Neuronal stem cell (in vitro differentiated cells): ENCODE data around the gene FOXP4.
A peak's percentile ranks its signal among the peaks of the same experiment; 100 is the strongest.

Experiments
- DNase-seq: peaks from one replicate; pipeline ENCODE4 v3.0.0-alpha.2; 2013; ENCODE audit warnings: low spot score
- H2AFZ ChIP-seq: one replicate; pipeline ENCODE4 v1.6.1; 2013; ENCODE audit warnings: mild to moderate bottlenecking, low read length, inconsistent platforms
- H2AK5ac ChIP-seq: 2 replicates; pipeline ENCODE4 v1.6.1; 2013; ENCODE audit warnings: low read depth, mild to moderate bottlenecking, inconsistent platforms, low read length, moderate library complexity, mixed read lengths
- H2BK120ac ChIP-seq: 2 replicates; pipeline ENCODE4 v1.6.1; 2013; ENCODE audit warnings: low read depth, mild to moderate bottlenecking, inconsistent platforms, low read length, moderate library complexity, mixed read lengths
- H2BK12ac ChIP-seq: one replicate; pipeline ENCODE4 v1.6.1; 2013; ENCODE audit warnings: low read length, inconsistent platforms
- H2BK15ac ChIP-seq: 2 replicates; pipeline ENCODE4 v1.6.1; 2013; ENCODE audit warnings: mild to moderate bottlenecking, low read length, inconsistent platforms, mixed read lengths
- H2BK5ac ChIP-seq: one replicate; pipeline ENCODE4 v1.6.1; 2013; ENCODE audit warnings: inconsistent platforms, mild to moderate bottlenecking, low read length, moderate library complexity
- H3K14ac ChIP-seq: one replicate; pipeline ENCODE4 v1.6.1; 2013; ENCODE audit warnings: low read length, inconsistent platforms
- H3K18ac ChIP-seq: 2 replicates; pipeline ENCODE4 v1.6.1; 2013; ENCODE audit warnings: low read length, inconsistent platforms
- H3K23ac ChIP-seq: 2 replicates; pipeline ENCODE4 v1.6.1; 2013; ENCODE audit warnings: low read depth, mild to moderate bottlenecking, mixed read lengths, low read length, inconsistent platforms; ENCODE audit not compliant: poor library complexity
- H3K27ac ChIP-seq: replicated peaks from 3 replicates; pipeline ENCODE4 v1.5.1; 2013; ENCODE audit warnings: low read length, inconsistent platforms
- H3K27me3 ChIP-seq, 3 experiments: 2 replicates each; pipeline ENCODE4 v1.6.1; 2013; ENCODE audit warnings: low read length in 3 of 3, mild to moderate bottlenecking in 2 of 3, inconsistent platforms in 1 of 3, low read depth in 1 of 3, mixed read lengths in 1 of 3, moderate library complexity in 1 of 3; ENCODE audit not compliant: control insufficient read depth in 3 of 3, insufficient read depth in 3 of 3
- H3K36me3 ChIP-seq, 2 donors: replicated peaks in 1 of 2; 2 replicates each; pipeline ENCODE4 v1.6.1; 2013; ENCODE audit warnings: low read length in 2 of 2; ENCODE audit not compliant: control insufficient read depth in 2 of 2, insufficient read depth in 2 of 2
- H3K4ac ChIP-seq: 2 replicates; pipeline ENCODE4 v1.6.1; 2013; ENCODE audit warnings: inconsistent platforms, mild to moderate bottlenecking, low read length, moderate library complexity
- H3K4me1 ChIP-seq, 2 donors: 1 replicate in 1 of 2; 2 replicates in 1 of 2; pipeline ENCODE4 v1.6.1; 2013; ENCODE audit warnings: low read length in 2 of 2, low read depth in 1 of 2; ENCODE audit not compliant: control insufficient read depth in 2 of 2, insufficient read depth in 1 of 2
- H3K4me2 ChIP-seq: one replicate; pipeline ENCODE4 v1.6.1; 2013; ENCODE audit warnings: mild to moderate bottlenecking, low read length, inconsistent platforms; ENCODE audit not compliant: insufficient read depth, poor library complexity, severe bottlenecking
- H3K4me3 ChIP-seq, 2 donors: 2 replicates each; pipeline ENCODE4 v1.5.1; 2013; ENCODE audit warnings: low read length in 2 of 2, mild to moderate bottlenecking in 2 of 2, inconsistent platforms in 1 of 2, moderate library complexity in 1 of 2
- H3K79me1 ChIP-seq: one replicate; pipeline ENCODE4 v1.6.1; 2013; ENCODE audit warnings: low read depth, mild to moderate bottlenecking, inconsistent platforms, low read length, moderate library complexity
- H3K9ac ChIP-seq: one replicate; pipeline ENCODE4 v1.6.1; 2013; ENCODE audit warnings: mild to moderate bottlenecking, low read depth, low read length, inconsistent platforms; ENCODE audit not compliant: poor library complexity
- H3K9me3 ChIP-seq, 2 donors: replicated peaks in 1 of 2; 2 replicates each; pipeline versions ENCODE3 to v1.6.1; 2013; ENCODE audit warnings: low read length in 2 of 2, mild to moderate bottlenecking in 2 of 2, inconsistent platforms in 1 of 2, low read depth in 1 of 2, mixed read lengths in 1 of 2, moderate library complexity in 1 of 2; ENCODE audit not compliant: control insufficient read depth in 2 of 2, insufficient read depth in 1 of 2
- H4K8ac ChIP-seq: one replicate; pipeline ENCODE4 v1.6.1; 2013; ENCODE audit warnings: low read depth, mild to moderate bottlenecking, inconsistent platforms, low read length, moderate library complexity
- H4K91ac ChIP-seq: one replicate; pipeline ENCODE4 v1.6.1; 2013; ENCODE audit warnings: low read length, low read depth, mild to moderate bottlenecking, inconsistent platforms; ENCODE audit not compliant: poor library complexity
- WGBS, 2 donors: extraction: QIAGEN DNeasy Blood & Tissue Kit; methylation state at CpG; one replicate each; pipeline ENCODE4 v1.1.7; 2013; ENCODE audit warnings: missing lambda C conversion rate in 2 of 2, mixed read lengths in 1 of 2; ENCODE audit not compliant: insufficient read length in 2 of 2, insufficient replicate concordance in 1 of 2; ENCODE audit errors: extremely low coverage in 2 of 2; 5-methylcytosine and 5-hydroxymethylcytosine counted together

The FOXP4 gene

DNA sequence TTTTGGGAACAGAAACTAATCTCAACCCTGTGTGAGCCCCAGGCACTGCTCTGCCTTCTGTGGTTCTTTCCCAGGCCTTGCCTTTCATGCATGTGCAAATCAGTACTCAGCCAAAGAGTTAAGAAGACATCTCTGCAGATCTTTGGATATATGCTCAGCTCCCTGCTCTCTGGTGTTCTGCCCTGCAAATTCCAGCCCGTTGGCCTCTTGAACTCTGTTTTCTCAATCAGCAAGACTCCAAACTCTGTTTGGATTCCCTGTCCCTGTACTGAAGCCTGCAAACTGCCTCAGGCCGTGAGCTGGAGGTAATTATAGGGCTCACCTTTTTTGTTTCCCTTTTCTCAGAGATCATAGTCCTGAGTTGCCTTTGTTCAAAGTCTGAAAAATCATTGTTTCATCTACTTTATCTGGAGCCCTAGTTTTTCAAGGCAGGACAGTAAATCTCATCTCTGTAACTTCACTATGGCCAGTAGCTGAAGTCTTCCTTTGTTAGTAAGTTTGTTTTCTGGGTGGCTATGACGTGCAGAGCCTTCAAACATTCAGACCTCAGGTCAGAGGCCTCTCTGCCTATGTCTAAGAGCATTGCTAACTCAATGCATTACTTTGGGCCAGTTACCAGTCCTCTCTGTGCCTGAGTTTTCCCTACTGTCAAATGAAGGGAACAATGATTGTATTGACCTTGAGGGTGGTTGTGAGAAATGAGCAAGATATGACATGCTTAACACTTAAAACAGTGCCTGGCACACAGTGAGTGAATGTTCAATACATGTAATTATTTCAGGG is 76.2 kb downstream of the FOXP4 start:
- Histone ChIP-seq H3K27me3 (no peaks in the 10 kb centered on the region), H3K4me1 (peaks cover 0 to 18% of the 10 kb centered on the region in 2 donors), H2BK15ac (no peak overlapping the region), H3K9ac (no peak overlapping the region), H2BK5ac (no peak overlapping the region), H2BK12ac (no peak overlapping the region), H3K4me2 (no peak overlapping the region), H2AFZ (peak overlapping the region; percentile 80), H3K9me3 (peaks cover 2 to 4% of the 10 kb centered on the region in 2 donors), H3K36me3 (no peaks in the 10 kb centered on the region), H3K14ac (no peak overlapping the region), H2AK5ac (no peak overlapping the region), H3K27ac (no peak overlapping the region), H2BK120ac (no peak overlapping the region), H3K4me3 (no peak overlapping the region), H3K18ac (no peak overlapping the region), H4K8ac (no peak overlapping the region), H3K23ac (no peak overlapping the region), H4K91ac (no peak overlapping the region), H3K4ac (no peak overlapping the region), H3K79me1 (no peaks in the 10 kb centered on the region)
- WGBS, 2 donors = no CpG with 5 or more reads among the region's 3 CpGs
- no peak for DNase-seq

DNA sequence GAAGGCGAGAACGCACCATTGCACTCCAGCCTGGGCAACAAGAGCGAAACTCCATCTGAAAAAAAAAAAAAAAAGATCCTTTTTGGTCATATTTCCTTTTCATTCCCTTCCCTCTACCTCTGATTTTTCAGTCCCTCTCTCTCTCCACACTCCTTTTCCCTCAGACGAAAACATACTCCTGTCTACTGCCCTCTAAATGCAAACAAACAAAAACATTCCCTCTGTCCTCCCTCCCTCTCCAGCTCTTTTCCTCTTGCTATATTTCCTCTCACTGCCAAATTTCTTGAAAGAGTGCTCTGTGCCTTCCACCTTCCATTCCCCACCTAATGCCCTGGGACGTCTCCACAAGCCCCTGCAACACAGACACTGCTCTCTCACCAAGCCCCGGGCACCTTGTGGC is 77.1 kb downstream of the FOXP4 start:
- Histone ChIP-seq H3K27me3 (no peaks in the 10 kb centered on the region), H3K18ac (no peak overlapping the region), H3K27ac (no peak overlapping the region), H3K4ac (no peak overlapping the region), H2BK5ac (no peak overlapping the region), H3K4me2 (no peak overlapping the region), H3K23ac (no peak overlapping the region), H3K14ac (no peak overlapping the region), H3K9ac (no peak overlapping the region), H3K79me1 (no peaks in the 10 kb centered on the region), H3K9me3 (peaks cover 2 to 4% of the 10 kb centered on the region in 2 donors), H3K36me3 (no peaks in the 10 kb centered on the region), H4K91ac (no peak overlapping the region), H2BK120ac (no peak overlapping the region), H2BK15ac (no peak overlapping the region), H2AFZ (no peak overlapping the region), H2BK12ac (no peak overlapping the region), H2AK5ac (no peak overlapping the region), H3K4me1 (peaks cover 0 to 18% of the 10 kb centered on the region in 2 donors), H4K8ac (no peak overlapping the region), H3K4me3 (no peak overlapping the region)
- no peak for DNase-seq
- no CpG with 5 or more reads among the region's 6 CpGs for WGBS, 2 donors

- no peak overlapping the region for H3K4ac ChIP-seq
- H4K8ac ChIP-seq = no peak overlapping the region
- no peak overlapping the region for H2BK15ac ChIP-seq
- no peak overlapping the region for H2AFZ ChIP-seq
- no peak for DNase-seq
- no peaks in the 10 kb centered on the region for H3K27me3 ChIP-seq
- no peak overlapping the region for H3K9ac ChIP-seq
- no CpG with 5 or more reads among the region's 18 CpGs for WGBS, 2 donors
- no peak overlapping the region for H3K27ac ChIP-seq
- H2BK12ac ChIP-seq = no peak overlapping the region
- H3K4me1 ChIP-seq = peaks cover 0 to 18% of the 10 kb centered on the region in 2 donors
- H3K9me3 ChIP-seq = peaks cover 0 to 4% of the 10 kb centered on the region in 2 donors
- H3K14ac ChIP-seq = no peak overlapping the region
- no peak overlapping the region for H3K4me3 ChIP-seq
- H3K79me1 ChIP-seq = no peaks in the 10 kb centered on the region
- H3K4me2 ChIP-seq = no peak overlapping the region
- H3K23ac ChIP-seq = no peak overlapping the region
- no peak overlapping the region for H2AK5ac ChIP-seq
- H3K18ac ChIP-seq = no peak overlapping the region
- H4K91ac ChIP-seq = no peak overlapping the region
- H3K36me3 ChIP-seq = no peaks in the 10 kb centered on the region
- no peak overlapping the region for H2BK120ac ChIP-seq
- H2BK5ac ChIP-seq = no peak overlapping the region
Measured at GRCh38 chr6:41624621-41625380, 78.6 kb downstream of the FOXP4 start.

- Histone ChIP-seq H2BK5ac (no peak overlapping the region), H3K4ac (no peak overlapping the region), H3K27ac (no peak overlapping the region), H3K36me3 (no peaks in the 10 kb centered on the region), H3K4me1 (peaks cover 0 to 18% of the 10 kb centered on the region in 2 donors), H2BK120ac (no peak overlapping the region), H3K9ac (no peak overlapping the region), H2AFZ (peak overlapping the region; percentile 37), H4K8ac (no peak overlapping the region), H3K27me3 (no peaks in the 10 kb centered on the region), H2BK15ac (no peak overlapping the region), H3K4me3 (no peak overlapping the region), H2BK12ac (no peak overlapping the region), H3K23ac (no peak overlapping the region), H3K9me3 (peaks cover 0 to 4% of the 10 kb centered on the region in 2 donors), H3K18ac (no peak overlapping the region), H3K79me1 (no peaks in the 10 kb centered on the region), H3K4me2 (no peak overlapping the region), H4K91ac (no peak overlapping the region), H3K14ac (no peak overlapping the region), H2AK5ac (no peak overlapping the region)
- DNase-seq = no peak
- no CpG with 5 or more reads among the region's 6 CpGs for WGBS, 2 donors
Measured at GRCh38 chr6:41625442-41625841, 79.3 kb downstream of the FOXP4 start.
